Activated B cell treated with CpG ODN at 0.5 μM for 24 hours (primary cell): ENCODE measurements around the gene ZNF593. TPM values are rescaled to one million over a fixed set of nuclear protein-coding genes. Genes with fewer than 3 reads are reported as not detected.

ENCODE experiments used
- ATAC-seq: fragments of 200-7000 bp; cut with Tn5 transposase; one replicate; pipeline ENCODE4 v1.10.0; 2021; ENCODE audit warnings: low read depth, mild to moderate bottlenecking, moderate library complexity
- CTCF ChIA-PET: fragments of 350-600 bp; sonication (Branson Sonifier 250); formaldehyde crosslinking; loops from one replicate; lab custom pipeline; 2021; ENCODE audit warnings: antibody characterized with exemption; lab: Charles Lee
- POLR2A ChIA-PET: fragments of 350-600 bp; sonication (Branson Sonifier 250); formaldehyde crosslinking; loops from one replicate; lab custom pipeline; 2021; ENCODE audit warnings: antibody characterized with exemption; lab: Charles Lee
- DNase-seq: peaks from one replicate; pipeline ENCODE4 v3.0.0; 2022
- H3K27ac Mint-ChIP-seq: one replicate; pipeline ENCODE4 v1.8.0; 2020; ENCODE audit warnings: mixed read lengths
- H3K27me3 Mint-ChIP-seq: one replicate; pipeline ENCODE4 v1.8.0; 2021; ENCODE audit warnings: mixed read lengths
- H3K36me3 Mint-ChIP-seq: one replicate; pipeline ENCODE4 v1.8.0; 2021; ENCODE audit warnings: low read depth, mixed read lengths
- H3K4me1 Mint-ChIP-seq: one replicate; pipeline ENCODE4 v1.8.0; 2021; ENCODE audit warnings: mixed read lengths
- H3K4me3 Mint-ChIP-seq: one replicate; pipeline ENCODE4 v1.8.0; 2020; ENCODE audit warnings: mild to moderate bottlenecking, mixed read lengths
- H3K9me3 Mint-ChIP-seq: one replicate; pipeline ENCODE4 v1.8.0; 2020; ENCODE audit warnings: mixed read lengths
- CTCF ChIP-seq: fragments of 200-600 bp; IDR thresholded peaks from one replicate; pipeline ENCODE4 v1.8.0; 2022; ENCODE audit warnings: antibody characterized with exemption, mild to moderate bottlenecking
- intact Hi-C: fragments of 100-400 bp; cut with micrococcal nuclease; formaldehyde crosslinking; loops from one replicate; pipeline ENCODE4 v1.15.1; 2024
- total RNA-seq: library from RNA; stranded (reverse); gene quantifications from 2 replicates; pipeline ENCODE4 v1.2.3, GENCODE V29; 2022

Gene ZNF593
- total RNA-seq, 1 donor from 2014 or later, result 36.0 TPM

GRCh38 chr1:26160527-26161414 is 8.9 kb upstream of the ZNF593 start:
- Mint-ChIP-seq H3K9me3 (no peaks in the 10 kb centered on the region), H3K27ac (no peak overlapping the region), H3K4me3 (no peak overlapping the region), H3K36me3 (no peaks in the 10 kb centered on the region), H3K27me3 (peaks cover 31% of the 10 kb centered on the region), H3K4me1 (peaks cover 13% of the 10 kb centered on the region)
- ATAC-seq, result no peak
- ChIA-PET CTCF (no interaction called here), POLR2A (no interaction called here)
- intact Hi-C loops, result loop anchor here (5.0 kb wide), 2 partner anchors 123 to 253 kb away; partner anchors contain the start of gene STMN1
- TF ChIP-seq CTCF, result no peak
- no peak for DNase-seq

GRCh38 chr1:26161415-26162219 is 8.1 kb upstream of the ZNF593 start:
- H3K27me3 Mint-ChIP-seq, result peaks cover 26% of the 10 kb centered on the region
- no peak overlapping the region for H3K27ac Mint-ChIP-seq
- intact Hi-C loops, result loop anchor here (5.0 kb wide), 2 partner anchors 124 to 254 kb away; partner anchors contain the start of gene STMN1
- TF ChIP-seq CTCF, result no peak
- CTCF ChIA-PET, result interaction anchor here (0.8 to 1.0 kb wide), 3 partner anchors 11 to 57 kb away, joined by 3 to 5 read pairs (median 3); no protein-coding TSS in a partner anchor
- H3K4me3 Mint-ChIP-seq, result peak overlapping the region; percentile 59
- H3K4me1 Mint-ChIP-seq, result peaks cover 13% of the 10 kb centered on the region
- H3K36me3 Mint-ChIP-seq, result no peaks in the 10 kb centered on the region
- DNase-seq, result peak; percentile 54
- peak; percentile 64 for ATAC-seq
- POLR2A ChIA-PET, result no interaction called here
- H3K9me3 Mint-ChIP-seq, result no peaks in the 10 kb centered on the region

- H3K27me3 Mint-ChIP-seq, result peaks cover 24% of the 10 kb centered on the region
- peak overlapping the region; percentile 59 for H3K4me3 Mint-ChIP-seq
- peaks cover 13% of the 10 kb centered on the region for H3K4me1 Mint-ChIP-seq
- no peaks in the 10 kb centered on the region for H3K9me3 Mint-ChIP-seq
- no peak for DNase-seq
- ChIA-PET CTCF (interaction anchor here (0.8 to 1.0 kb wide), 3 partner anchors 12 to 58 kb away, joined by 3 to 5 read pairs (median 3); no protein-coding TSS in a partner anchor), POLR2A (no interaction called here)
- TF ChIP-seq CTCF, result no peak
- intact Hi-C loops, result loop anchor here (5.0 kb wide), 2 partner anchors 125 to 255 kb away; partner anchors contain the start of gene STMN1
- H3K36me3 Mint-ChIP-seq, result no peaks in the 10 kb centered on the region
- H3K27ac Mint-ChIP-seq, result no peak overlapping the region
- no peak for ATAC-seq
Measured at GRCh38 chr1:26162220-26162709, 7.4 kb upstream of the ZNF593 start.

GRCh38 chr1:26163684-26164035 is 6.0 kb upstream of the ZNF593 start:
- H3K9me3 Mint-ChIP-seq, result no peaks in the 10 kb centered on the region
- H3K4me1 Mint-ChIP-seq, result peaks cover 13% of the 10 kb centered on the region
- TF ChIP-seq CTCF, result no peak
- CTCF ChIA-PET, result no interaction called here
- intact Hi-C loops, result loop anchor here (1.0 to 5.0 kb wide), 3 partner anchors 58 to 256 kb away; partner anchors contain the start of gene STMN1
- no peaks in the 10 kb centered on the region for H3K36me3 Mint-ChIP-seq
- POLR2A ChIA-PET, result interaction anchor here (0.6 kb wide), 1 partner anchor 156 kb away, joined by 8 read pairs; no protein-coding TSS in a partner anchor
- H3K4me3 Mint-ChIP-seq, result peak overlapping the region; percentile 15
- DNase-seq (no peak), ATAC-seq (no peak)
- peaks cover 17% of the 10 kb centered on the region for H3K27me3 Mint-ChIP-seq
- H3K27ac Mint-ChIP-seq, result no peak overlapping the region
